Fibroblast of villous mesenchyme (primary cell): ENCODE measurements around the gene ZNF699. TPM values are rescaled to one million over a fixed set of nuclear protein-coding genes. Genes with fewer than 3 reads are reported as not detected.

Source experiments
- DNase-seq: peaks from one replicate; pipeline ENCODE4 v3.0.0-alpha.2; 2010; ENCODE audit warnings: low read depth
- H3K4me3 ChIP-seq: 2 replicates; pipeline ENCODE4 v1.5.1; 2011; ENCODE audit warnings: low read depth, mild to moderate bottlenecking, low read length
- total RNA-seq: library from RNA; depleted of rRNA; stranded (reverse); fragments of >200 nt; gene quantifications from 2 replicates; pipeline ENCODE4 v1.2.3, GENCODE V29; 2012
- TF ChIP-seq, protein P1 (sequence below): IDR thresholded peaks from 2 replicates; pipeline ENCODE4 v1.5.1; 2012; ENCODE audit warnings: low read depth, mild to moderate bottlenecking, low read length; ENCODE audit not compliant: insufficient read depth

Gene ZNF699
- total RNA-seq, 1 donor = 11.7 TPM

DNA sequence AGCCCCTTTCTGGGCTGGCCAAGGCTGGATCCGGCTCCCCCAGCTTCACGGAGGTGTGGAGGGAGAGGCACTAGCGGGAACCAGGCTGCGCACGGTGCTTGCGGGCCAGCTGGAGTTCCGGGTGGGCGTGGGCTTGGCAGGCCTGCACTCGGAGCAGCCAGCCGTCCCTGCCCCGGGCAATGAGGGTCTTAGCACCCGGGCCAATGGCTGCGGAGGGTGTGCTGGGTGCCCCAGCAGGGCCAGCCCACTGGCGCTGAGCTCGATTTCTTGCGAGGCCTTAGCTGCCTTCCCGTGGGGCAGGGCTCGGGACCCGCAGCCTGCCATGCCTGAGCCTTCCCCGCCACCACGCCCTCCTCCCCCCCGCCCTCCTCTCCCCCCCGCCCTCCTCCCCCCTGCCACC is 11.7 kb upstream of the ZNF699 start:
- H3K4me3 ChIP-seq = no peak overlapping the region
- DNase-seq = no peak
- TF ChIP-seq, protein P1, sequence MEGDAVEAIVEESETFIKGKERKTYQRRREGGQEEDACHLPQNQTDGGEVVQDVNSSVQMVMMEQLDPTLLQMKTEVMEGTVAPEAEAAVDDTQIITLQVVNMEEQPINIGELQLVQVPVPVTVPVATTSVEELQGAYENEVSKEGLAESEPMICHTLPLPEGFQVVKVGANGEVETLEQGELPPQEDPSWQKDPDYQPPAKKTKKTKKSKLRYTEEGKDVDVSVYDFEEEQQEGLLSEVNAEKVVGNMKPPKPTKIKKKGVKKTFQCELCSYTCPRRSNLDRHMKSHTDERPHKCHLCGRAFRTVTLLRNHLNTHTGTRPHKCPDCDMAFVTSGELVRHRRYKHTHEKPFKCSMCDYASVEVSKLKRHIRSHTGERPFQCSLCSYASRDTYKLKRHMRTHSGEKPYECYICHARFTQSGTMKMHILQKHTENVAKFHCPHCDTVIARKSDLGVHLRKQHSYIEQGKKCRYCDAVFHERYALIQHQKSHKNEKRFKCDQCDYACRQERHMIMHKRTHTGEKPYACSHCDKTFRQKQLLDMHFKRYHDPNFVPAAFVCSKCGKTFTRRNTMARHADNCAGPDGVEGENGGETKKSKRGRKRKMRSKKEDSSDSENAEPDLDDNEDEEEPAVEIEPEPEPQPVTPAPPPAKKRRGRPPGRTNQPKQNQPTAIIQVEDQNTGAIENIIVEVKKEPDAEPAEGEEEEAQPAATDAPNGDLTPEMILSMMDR = no peak

DNA sequence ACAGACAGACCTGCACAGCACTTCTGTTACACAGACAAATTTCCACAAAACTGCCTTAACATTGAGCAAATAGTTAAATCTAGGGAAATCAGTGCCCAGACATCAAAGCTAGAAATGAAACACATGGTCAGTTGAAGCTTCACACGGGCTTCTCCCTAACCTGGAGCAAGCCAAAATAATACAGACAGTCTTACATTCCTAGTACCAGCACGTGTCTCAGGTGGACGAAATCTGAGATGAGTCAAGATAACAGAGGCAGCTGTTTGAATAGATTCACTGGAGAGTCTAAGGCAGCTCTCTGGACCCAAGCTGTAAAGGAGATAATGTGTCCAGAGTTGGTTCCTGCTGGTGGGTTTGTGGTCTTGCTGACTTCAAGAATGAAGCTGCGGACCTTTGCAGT is 4.1 kb upstream of the ZNF699 start:
- no peak for DNase-seq
- TF ChIP-seq, protein P1 = no peak

DNA sequence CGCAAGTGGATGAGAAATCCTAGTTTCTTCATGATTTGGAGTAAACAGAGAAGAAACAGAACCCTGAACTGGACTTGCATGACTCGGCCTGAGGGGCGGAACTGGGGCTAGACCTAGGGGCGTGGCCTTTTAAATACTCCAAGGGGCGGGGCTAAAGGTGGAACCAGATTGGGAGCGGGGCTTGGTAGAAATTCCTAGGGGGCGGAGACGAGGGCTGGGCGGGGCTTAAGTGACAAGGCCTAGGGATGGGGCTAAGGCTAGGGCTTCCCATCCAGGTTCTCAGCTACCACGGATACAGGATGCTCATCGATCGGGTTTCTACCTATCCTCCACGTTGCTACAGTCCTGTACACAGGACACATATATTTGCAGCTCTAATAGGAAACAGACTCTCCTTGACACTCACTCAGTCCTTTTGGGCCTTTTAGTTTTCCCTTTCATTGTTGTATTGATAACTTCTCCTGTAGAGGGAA is 372 bp upstream of the ZNF699 start:
- H3K4me3 ChIP-seq = peak overlapping the region; percentile 92
- TF ChIP-seq, protein P1 = no peak
- no peak for DNase-seq

More for the DNA sequence above, 4.1 kb upstream of the ZNF699 start:
- H3K4me3 ChIP-seq = no peak overlapping the region

DNA sequence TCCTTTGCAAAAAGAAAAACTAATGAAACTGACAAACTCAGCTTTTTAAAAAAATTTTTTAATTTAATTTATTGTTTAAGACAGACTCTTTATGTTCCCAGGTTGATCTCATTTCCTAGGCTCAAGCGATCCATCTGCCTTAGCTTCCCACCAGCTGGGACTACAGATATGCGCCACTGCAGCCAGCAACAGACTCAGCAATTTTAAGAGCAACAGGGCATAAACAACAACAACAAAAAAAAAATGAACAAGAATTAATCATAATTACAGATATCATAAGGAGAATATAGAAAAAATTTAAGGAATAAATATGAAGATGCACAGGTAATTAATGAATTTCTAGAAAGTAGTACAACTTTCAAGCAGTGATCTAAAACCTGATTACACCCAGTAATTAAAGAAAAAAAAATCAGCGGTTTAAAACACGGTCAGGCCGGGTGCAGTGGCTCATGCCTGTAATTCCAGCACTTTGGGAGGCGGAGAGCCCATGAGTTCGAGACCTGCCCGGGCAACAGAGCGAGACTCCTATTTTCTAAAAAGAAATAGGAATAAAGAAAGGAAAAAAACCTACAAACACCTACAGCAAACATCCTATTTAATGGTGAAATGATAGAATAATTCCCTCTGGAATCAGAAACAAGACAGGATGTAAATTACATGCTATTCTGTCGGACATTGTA is 1.4 kb downstream of the ZNF699 start:
- peak overlapping the region; percentile 92 for H3K4me3 ChIP-seq
- DNase-seq = no peak
- TF ChIP-seq, protein P1 = no peak

DNA sequence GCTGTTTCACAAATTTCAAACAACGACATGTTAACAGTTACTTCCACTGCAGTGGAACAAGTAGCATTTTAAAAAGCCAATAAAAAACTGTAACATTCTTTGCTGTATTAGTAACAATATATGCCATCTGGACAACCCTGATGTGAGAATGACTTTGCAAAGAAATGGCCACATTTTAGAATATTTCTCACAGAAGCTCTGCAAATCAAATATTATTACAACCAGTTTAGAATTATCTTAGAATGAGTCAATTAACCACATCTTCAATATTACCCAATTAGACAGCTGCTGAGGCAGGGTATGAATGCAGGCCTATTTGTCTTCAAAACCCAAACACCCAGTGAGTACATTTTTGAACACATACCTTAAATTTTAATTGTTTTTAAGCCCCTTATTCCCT is 3.2 kb downstream of the ZNF699 start:
- DNase-seq = peak; percentile 73
- H3K4me3 ChIP-seq = no peak overlapping the region
- TF ChIP-seq, protein P1 = no peak

DNA sequence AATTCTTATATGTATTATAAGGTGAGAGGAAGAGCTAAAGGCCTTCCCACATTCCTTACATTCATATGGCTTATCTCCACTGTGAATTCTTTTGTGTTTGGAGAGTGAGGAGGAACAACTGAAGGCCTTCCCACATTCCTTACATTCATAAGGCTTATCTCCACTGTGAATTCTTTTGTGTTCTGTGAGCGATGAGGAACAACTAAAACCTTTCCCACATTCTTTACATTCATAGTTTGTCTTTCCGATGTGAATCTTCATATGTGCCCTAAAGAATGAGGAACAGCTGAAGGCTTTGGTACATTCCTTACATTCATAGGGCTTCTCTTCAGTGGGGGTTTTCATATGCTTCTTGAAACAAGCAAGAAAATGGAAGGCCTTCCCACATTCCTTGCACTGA is 13.3 kb downstream of the ZNF699 start:
- TF ChIP-seq, protein P1 = no peak
- H3K4me3 ChIP-seq = no peak overlapping the region
- no peak for DNase-seq

DNA sequence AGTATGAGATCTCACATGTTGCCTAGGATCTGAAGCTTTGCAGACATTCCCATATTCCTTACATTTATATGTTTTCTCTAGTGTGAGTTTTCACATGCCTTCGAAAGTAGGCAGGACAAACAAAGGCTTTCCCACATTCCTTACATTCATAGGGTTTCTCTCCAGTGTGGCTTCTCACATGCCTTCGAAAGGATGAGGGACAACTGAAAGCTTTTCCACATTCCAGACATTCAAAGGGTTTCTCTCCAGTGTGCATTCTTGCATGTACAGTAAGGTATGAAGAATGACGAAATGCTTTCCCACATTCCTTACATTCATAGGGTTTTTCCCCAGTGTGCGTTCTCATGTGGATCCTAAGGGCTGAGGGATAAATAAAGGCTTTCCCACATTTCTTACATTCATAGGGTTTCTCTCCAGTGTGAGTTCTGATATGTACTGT is 14.2 kb downstream of the ZNF699 start:
- H3K4me3 ChIP-seq = no peak overlapping the region
- TF ChIP-seq, protein P1 = no peak
- DNase-seq = no peak
